ENCODE results near the gene HS6ST2. TPM values are rescaled to one million over a fixed set of nuclear protein-coding genes. Genes with fewer than 3 reads are reported as not detected.

HS6ST2 gene
- total RNA-seq, 5 donors from 2014 or later (not counting 1 experiment from before 2014, with no cell fraction given): not detected

DNA sequence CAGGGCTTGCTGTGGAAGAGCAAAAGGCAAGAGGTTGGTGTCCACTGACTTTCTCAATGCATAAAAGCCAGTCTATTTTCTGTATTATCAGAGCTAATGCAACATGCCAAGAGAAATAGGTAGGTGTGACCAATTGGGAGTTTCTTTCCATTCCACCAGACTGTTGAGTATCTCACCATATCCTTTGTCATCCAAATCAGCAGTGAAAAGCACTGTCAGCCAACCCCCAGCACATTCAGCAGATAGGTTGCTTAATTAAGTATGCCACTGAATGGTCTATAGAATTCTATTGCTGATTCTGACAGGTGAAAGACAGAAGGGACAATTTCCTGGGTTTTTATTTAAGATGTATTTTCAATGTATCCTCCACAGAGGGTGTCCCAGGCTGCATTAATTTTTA lies 139.8 kb downstream of the HS6ST2 start:
- Mint-ChIP-seq H3K4me3 (no peak overlapping the region), H3K4me1 (no peaks in the 10 kb centered on the region), H3K27me3 (peaks cover 0 to 12% of the 10 kb centered on the region in 2 donors), H3K27ac (no peak overlapping the region), H3K9me3 (no peaks in the 10 kb centered on the region), H3K36me3 (no peaks in the 10 kb centered on the region)
- no peak for ATAC-seq (replicated peaks in 1 of 4)
- Histone ChIP-seq H3K4me1 (ENCODE audit: control insufficient read depth in 1 of 2, extremely low read depth in 1 of 2, insufficient read depth in 2 of 2, low read length in 2 of 2) (no peaks in the 10 kb centered on the region), H3K27me3 (replicated peaks in 1 of 2; ENCODE audit: control insufficient read depth in 2 of 2, extremely low read depth in 1 of 2, insufficient read depth in 2 of 2, low read length in 1 of 2) (no peaks in the 10 kb centered on the region), H3K36me3 (ENCODE audit: control insufficient read depth in 2 of 2, extremely low read depth in 1 of 2, insufficient read depth in 1 of 2, low read length in 1 of 2) (no peaks in the 10 kb centered on the region), H3K9me3 (no peaks in the 10 kb centered on the region), H3K4me3 (ENCODE audit: control insufficient read depth in 1 of 2, extremely low read depth in 1 of 2, low read length in 1 of 2) (no peak overlapping the region), H3K27ac (ENCODE audit: low read length) (no peak overlapping the region)
- POLR2A ChIA-PET: no interaction called here
- DNase-seq: no peak
- CTCF ChIA-PET: no interaction called here

DNA sequence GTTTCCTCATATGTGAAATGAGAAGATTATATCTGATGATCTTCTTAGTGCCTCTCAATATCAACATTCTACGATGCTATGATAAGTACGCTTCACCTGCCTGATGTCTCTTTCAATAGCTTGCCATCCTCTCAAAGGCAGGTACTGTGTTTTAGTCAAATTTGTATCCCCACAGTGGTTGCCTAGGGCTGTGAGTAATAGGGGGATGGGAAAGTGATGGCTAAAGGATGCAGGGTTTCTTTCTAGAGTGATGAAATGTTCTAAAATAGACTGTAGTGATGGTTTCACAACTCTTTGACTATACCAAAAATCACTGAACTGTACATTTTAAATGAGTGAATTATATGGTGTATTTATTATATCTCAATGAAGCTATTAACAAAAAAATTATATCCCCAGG lies 142.8 kb downstream of the HS6ST2 start:
- no peak overlapping the region for H3K4me3 ChIP-seq (ENCODE audit: control insufficient read depth in 1 of 2, extremely low read depth in 1 of 2, low read length in 1 of 2)
- H3K27me3 ChIP-seq (replicated peaks in 1 of 2; ENCODE audit: control insufficient read depth in 2 of 2, extremely low read depth in 1 of 2, insufficient read depth in 2 of 2, low read length in 1 of 2): no peaks in the 10 kb centered on the region
- no CpG with 5 or more reads among the region's 2 CpGs for WGBS (ENCODE audit: insufficient coverage)
- no peaks in the 10 kb centered on the region for H3K36me3 ChIP-seq (ENCODE audit: control insufficient read depth in 2 of 2, extremely low read depth in 1 of 2, insufficient read depth in 1 of 2, low read length in 1 of 2)
- H3K4me1 ChIP-seq (ENCODE audit: control insufficient read depth in 1 of 2, extremely low read depth in 1 of 2, insufficient read depth in 2 of 2, low read length in 2 of 2): no peaks in the 10 kb centered on the region
- CTCF ChIA-PET: no interaction called here
- peaks cover 0 to 12% of the 10 kb centered on the region in 2 donors for H3K27me3 Mint-ChIP-seq
- H3K27ac ChIP-seq (ENCODE audit: low read length): no peak overlapping the region
- POLR2A ChIA-PET: no interaction called here
- H3K4me1 Mint-ChIP-seq: no peaks in the 10 kb centered on the region
- ATAC-seq (replicated peaks in 1 of 4) (no peak), DNase-seq (no peak)
- H3K36me3 Mint-ChIP-seq: no peaks in the 10 kb centered on the region
- H3K9me3 ChIP-seq: no peaks in the 10 kb centered on the region
- H3K9me3 Mint-ChIP-seq: no peaks in the 10 kb centered on the region
- no peak overlapping the region for H3K27ac Mint-ChIP-seq
- no peak overlapping the region for H3K4me3 Mint-ChIP-seq

DNA sequence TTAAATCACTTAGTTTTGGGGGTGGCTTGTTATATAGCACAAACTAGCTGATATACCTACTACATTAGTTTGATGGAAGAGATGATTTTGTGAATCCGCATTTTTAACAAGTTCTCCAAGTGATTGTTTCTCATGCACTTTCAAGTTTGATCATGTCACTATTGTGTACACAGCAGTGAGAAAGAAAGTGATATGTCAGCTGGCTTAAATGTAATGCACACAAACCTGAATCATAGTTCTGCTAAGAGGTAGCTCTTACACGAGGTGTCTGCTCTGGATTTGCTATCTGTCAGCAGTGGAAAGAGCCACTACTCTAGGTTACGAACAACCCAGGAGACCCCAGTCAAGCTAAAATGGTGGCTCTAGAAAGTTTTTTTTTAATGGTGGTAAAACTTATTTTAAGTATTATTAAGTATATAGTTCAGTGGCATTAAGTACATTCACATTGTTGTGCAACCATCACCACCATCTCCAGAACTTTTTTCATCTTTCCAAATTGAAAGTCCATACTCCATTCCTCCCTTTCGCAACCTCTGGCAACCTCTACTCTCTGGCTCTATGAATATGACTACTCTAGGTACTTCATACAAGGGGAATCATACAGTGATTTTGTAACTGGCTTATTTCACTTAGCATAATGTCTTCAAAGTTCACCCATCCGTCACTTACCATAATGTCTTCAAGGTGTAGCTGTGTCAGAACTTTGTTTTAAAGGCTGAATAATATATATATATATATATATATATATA lies 147.3 kb downstream of the HS6ST2 start:
- H3K27ac ChIP-seq (ENCODE audit: low read length): no peak overlapping the region
- no peaks in the 10 kb centered on the region for H3K4me1 ChIP-seq (ENCODE audit: control insufficient read depth in 1 of 2, extremely low read depth in 1 of 2, insufficient read depth in 2 of 2, low read length in 2 of 2)
- Mint-ChIP-seq H3K4me1 (no peaks in the 10 kb centered on the region), H3K9me3 (no peaks in the 10 kb centered on the region), H3K27ac (no peak overlapping the region), H3K36me3 (no peaks in the 10 kb centered on the region), H3K27me3 (peaks cover 0 to 7% of the 10 kb centered on the region in 2 donors), H3K4me3 (no peak overlapping the region)
- POLR2A ChIA-PET: no interaction called here
- no CpG with 5 or more reads among the region's 5 CpGs for WGBS (ENCODE audit: insufficient coverage)
- no peaks in the 10 kb centered on the region for H3K9me3 ChIP-seq
- CTCF ChIA-PET: no interaction called here
- no peak overlapping the region for H3K4me3 ChIP-seq (ENCODE audit: control insufficient read depth in 1 of 2, extremely low read depth in 1 of 2, low read length in 1 of 2)
- ATAC-seq (replicated peaks in 1 of 4) (no peak), DNase-seq (no peak)
- no peaks in the 10 kb centered on the region for H3K36me3 ChIP-seq (ENCODE audit: control insufficient read depth in 2 of 2, extremely low read depth in 1 of 2, insufficient read depth in 1 of 2, low read length in 1 of 2)
- no peaks in the 10 kb centered on the region for H3K27me3 ChIP-seq (replicated peaks in 1 of 2; ENCODE audit: control insufficient read depth in 2 of 2, extremely low read depth in 1 of 2, insufficient read depth in 2 of 2, low read length in 1 of 2)

GRCh38 chrX:132810488-132810887 lies 147.9 kb downstream of the HS6ST2 start:
- DNase-seq (no peak), ATAC-seq (replicated peaks in 1 of 4) (no peak)
- CTCF ChIA-PET: no interaction called here
- H3K27me3 ChIP-seq (replicated peaks in 1 of 2; ENCODE audit: control insufficient read depth in 2 of 2, extremely low read depth in 1 of 2, insufficient read depth in 2 of 2, low read length in 1 of 2): no peaks in the 10 kb centered on the region
- no peaks in the 10 kb centered on the region for H3K9me3 Mint-ChIP-seq
- POLR2A ChIA-PET: no interaction called here
- H3K27me3 Mint-ChIP-seq: peaks cover 0 to 5% of the 10 kb centered on the region in 2 donors
- H3K9me3 ChIP-seq: no peaks in the 10 kb centered on the region
- H3K4me1 ChIP-seq (ENCODE audit: control insufficient read depth in 1 of 2, extremely low read depth in 1 of 2, insufficient read depth in 2 of 2, low read length in 2 of 2): no peaks in the 10 kb centered on the region
- H3K36me3 ChIP-seq (ENCODE audit: control insufficient read depth in 2 of 2, extremely low read depth in 1 of 2, insufficient read depth in 1 of 2, low read length in 1 of 2): no peaks in the 10 kb centered on the region
- H3K27ac Mint-ChIP-seq: no peak overlapping the region
- H3K4me3 ChIP-seq (ENCODE audit: control insufficient read depth in 1 of 2, extremely low read depth in 1 of 2, low read length in 1 of 2): no peak overlapping the region
- no peak overlapping the region for H3K27ac ChIP-seq (ENCODE audit: low read length)
- no peak overlapping the region for H3K4me3 Mint-ChIP-seq
- H3K36me3 Mint-ChIP-seq: no peaks in the 10 kb centered on the region
- WGBS (ENCODE audit: insufficient coverage): 60% methylated on average over 1 of the region's 3 CpGs
- H3K4me1 Mint-ChIP-seq: no peaks in the 10 kb centered on the region

GRCh38 chrX:132809581-132809980 lies 148.8 kb downstream of the HS6ST2 start:
- H3K9me3 ChIP-seq: no peaks in the 10 kb centered on the region
- H3K27me3 Mint-ChIP-seq: peaks cover 0 to under 1% of the 10 kb centered on the region in 2 donors
- ChIA-PET POLR2A (no interaction called here), CTCF (no interaction called here)
- H3K27me3 ChIP-seq (replicated peaks in 1 of 2; ENCODE audit: control insufficient read depth in 2 of 2, extremely low read depth in 1 of 2, insufficient read depth in 2 of 2, low read length in 1 of 2): no peaks in the 10 kb centered on the region
- H3K36me3 Mint-ChIP-seq: no peaks in the 10 kb centered on the region
- DNase-seq (no peak), ATAC-seq (replicated peaks in 1 of 4) (no peak)
- H3K9me3 Mint-ChIP-seq: no peaks in the 10 kb centered on the region
- H3K36me3 ChIP-seq (ENCODE audit: control insufficient read depth in 2 of 2, extremely low read depth in 1 of 2, insufficient read depth in 1 of 2, low read length in 1 of 2): no peaks in the 10 kb centered on the region
- H3K4me1 Mint-ChIP-seq: no peaks in the 10 kb centered on the region
- no peak overlapping the region for H3K4me3 ChIP-seq (ENCODE audit: control insufficient read depth in 1 of 2, extremely low read depth in 1 of 2, low read length in 1 of 2)
- no CpG with 5 or more reads among the region's 2 CpGs for WGBS (ENCODE audit: insufficient coverage)
- no peak overlapping the region for H3K4me3 Mint-ChIP-seq
- H3K4me1 ChIP-seq (ENCODE audit: control insufficient read depth in 1 of 2, extremely low read depth in 1 of 2, insufficient read depth in 2 of 2, low read length in 2 of 2): no peaks in the 10 kb centered on the region
- no peak overlapping the region for H3K27ac ChIP-seq (ENCODE audit: low read length)
- no peak overlapping the region for H3K27ac Mint-ChIP-seq

- CTCF ChIA-PET: no interaction called here
- 89% methylated on average over 4 of the region's 9 CpGs for WGBS (ENCODE audit: insufficient coverage)
- peaks cover 0 to 4% of the 10 kb centered on the region in 2 donors for H3K27me3 Mint-ChIP-seq
- H3K9me3 Mint-ChIP-seq: no peaks in the 10 kb centered on the region
- H3K36me3 Mint-ChIP-seq: no peaks in the 10 kb centered on the region
- DNase-seq (no peak), ATAC-seq (replicated peaks in 1 of 4) (no peak)
- no peaks in the 10 kb centered on the region for H3K4me1 ChIP-seq (ENCODE audit: control insufficient read depth in 1 of 2, extremely low read depth in 1 of 2, insufficient read depth in 2 of 2, low read length in 2 of 2)
- H3K36me3 ChIP-seq (ENCODE audit: control insufficient read depth in 2 of 2, extremely low read depth in 1 of 2, insufficient read depth in 1 of 2, low read length in 1 of 2): no peaks in the 10 kb centered on the region
- H3K9me3 ChIP-seq: no peaks in the 10 kb centered on the region
- H3K4me3 ChIP-seq (ENCODE audit: control insufficient read depth in 1 of 2, extremely low read depth in 1 of 2, low read length in 1 of 2): no peak overlapping the region
- POLR2A ChIA-PET: no interaction called here
- no peaks in the 10 kb centered on the region for H3K4me1 Mint-ChIP-seq
- no peak overlapping the region for H3K27ac ChIP-seq (ENCODE audit: low read length)
- no peak overlapping the region for H3K27ac Mint-ChIP-seq
- no peak overlapping the region for H3K4me3 Mint-ChIP-seq
- no peaks in the 10 kb centered on the region for H3K27me3 ChIP-seq (replicated peaks in 1 of 2; ENCODE audit: control insufficient read depth in 2 of 2, extremely low read depth in 1 of 2, insufficient read depth in 2 of 2, low read length in 1 of 2)
Measured at GRCh38 chrX:132807411-132808030, 150.9 kb downstream of the HS6ST2 start.
